ENCODE measurements around the gene PLCB1.

Gene PLCB1

GRCh38 chr20:8805737-8806442 is 673.8 kb downstream of the PLCB1 start:
- no peak overlapping the region for H3K27ac ChIP-seq
- DNase-seq: no peak
- H3K36me3 ChIP-seq: no peaks in the 10 kb centered on the region
- no peak for TF ChIP-seq CTCF (IDR thresholded peaks at IDR 0.05; ENCODE audit: low read depth, low read length)
- no peaks in the 10 kb centered on the region for H3K27me3 ChIP-seq (ENCODE audit: insufficient read depth, low read depth, severe bottlenecking)
- no peaks in the 10 kb centered on the region for H3K9me3 ChIP-seq (ENCODE audit: severe bottlenecking)
- no peak overlapping the region for H3K4me3 ChIP-seq (ENCODE audit: low read depth, low read length)

GRCh38 chr20:8807480-8808201 is 675.6 kb downstream of the PLCB1 start:
- no peak overlapping the region for H3K4me3 ChIP-seq (ENCODE audit: low read depth, low read length)
- H3K27ac ChIP-seq: no peak overlapping the region
- no peaks in the 10 kb centered on the region for H3K9me3 ChIP-seq (ENCODE audit: severe bottlenecking)
- TF ChIP-seq CTCF (IDR thresholded peaks at IDR 0.05; ENCODE audit: low read depth, low read length): no peak
- no peaks in the 10 kb centered on the region for H3K36me3 ChIP-seq
- H3K27me3 ChIP-seq (ENCODE audit: insufficient read depth, low read depth, severe bottlenecking): no peaks in the 10 kb centered on the region
- DNase-seq: no peak

GRCh38 chr20:8808202-8808535 is 676.1 kb downstream of the PLCB1 start:
- H3K9me3 ChIP-seq (ENCODE audit: severe bottlenecking): no peaks in the 10 kb centered on the region
- H3K27me3 ChIP-seq (ENCODE audit: insufficient read depth, low read depth, severe bottlenecking): no peaks in the 10 kb centered on the region
- no peak overlapping the region for H3K4me3 ChIP-seq (ENCODE audit: low read depth, low read length)
- DNase-seq: no peak
- H3K27ac ChIP-seq: no peak overlapping the region
- no peaks in the 10 kb centered on the region for H3K36me3 ChIP-seq
- no peak for TF ChIP-seq CTCF (IDR thresholded peaks at IDR 0.05; ENCODE audit: low read depth, low read length)

- Histone ChIP-seq H3K27me3 (ENCODE audit: insufficient read depth, low read depth, severe bottlenecking) (no peaks in the 10 kb centered on the region), H3K9me3 (ENCODE audit: severe bottlenecking) (no peaks in the 10 kb centered on the region), H3K36me3 (no peaks in the 10 kb centered on the region), H3K27ac (no peak overlapping the region), H3K4me3 (ENCODE audit: low read depth, low read length) (no peak overlapping the region)
- DNase-seq: no peak
- no peak for TF ChIP-seq CTCF (IDR thresholded peaks at IDR 0.05; ENCODE audit: low read depth, low read length)
Measured at GRCh38 chr20:8809107-8809953, 677.3 kb downstream of the PLCB1 start.

GRCh38 chr20:8811801-8812594 is 679.9 kb downstream of the PLCB1 start:
- Histone ChIP-seq H3K27me3 (ENCODE audit: insufficient read depth, low read depth, severe bottlenecking) (no peaks in the 10 kb centered on the region), H3K4me3 (ENCODE audit: low read depth, low read length) (no peak overlapping the region), H3K9me3 (ENCODE audit: severe bottlenecking) (no peaks in the 10 kb centered on the region), H3K27ac (no peak overlapping the region), H3K36me3 (no peaks in the 10 kb centered on the region)
- TF ChIP-seq CTCF (IDR thresholded peaks at IDR 0.05; ENCODE audit: low read depth, low read length): peak; percentile 13; the same call in 1 of the 2 replicates
- peak; percentile 8 for DNase-seq
